Measurements from ENCODE around the gene TMEM184B.

Gene TMEM184B

DNA sequence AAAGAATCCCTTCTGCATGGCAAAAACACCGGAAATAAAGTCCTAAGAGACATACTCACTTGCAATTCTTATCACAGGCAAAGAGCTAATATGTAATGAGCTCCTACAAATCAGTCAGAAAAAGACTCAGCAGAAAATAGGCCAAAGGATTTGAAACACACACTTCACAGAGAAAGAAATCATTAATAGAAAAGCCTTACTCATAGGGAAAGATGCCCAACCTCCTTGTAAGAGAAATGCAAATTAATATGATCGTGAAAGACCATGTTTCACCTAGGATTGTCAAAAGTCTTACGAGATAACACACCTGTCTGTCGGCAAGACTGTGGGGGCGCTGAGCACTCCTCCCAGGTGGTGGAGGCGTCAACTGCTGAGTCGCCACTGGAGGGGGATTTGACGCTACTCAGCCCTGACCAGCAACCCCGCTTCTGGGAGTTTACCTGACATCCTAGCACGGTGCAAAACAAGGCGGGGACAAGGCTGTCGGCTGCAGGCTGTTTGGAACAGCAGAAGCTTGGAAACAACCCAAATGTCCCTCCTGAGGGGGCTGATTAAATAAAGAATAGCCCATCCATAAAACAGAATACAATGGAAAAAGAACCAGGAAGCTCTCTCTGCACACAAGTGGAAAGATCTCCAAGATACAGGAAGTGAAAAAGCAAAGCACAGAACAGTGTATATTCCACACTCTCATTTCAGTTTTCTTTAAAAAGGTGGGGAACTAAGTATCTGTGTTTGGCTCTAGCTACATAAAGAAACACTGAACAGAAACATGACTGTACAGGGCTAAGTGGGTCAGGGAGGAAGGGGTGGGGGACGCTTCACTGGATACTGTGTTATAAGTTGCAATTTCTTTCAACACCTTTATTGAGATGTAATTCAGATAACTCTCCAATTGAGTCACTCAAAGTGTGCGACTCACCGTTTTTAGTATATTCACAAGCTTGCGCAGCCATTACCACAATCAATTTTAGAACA, 33.0 kb upstream of the TMEM184B start:
- DNase-seq, result peak; percentile 33

DNA sequence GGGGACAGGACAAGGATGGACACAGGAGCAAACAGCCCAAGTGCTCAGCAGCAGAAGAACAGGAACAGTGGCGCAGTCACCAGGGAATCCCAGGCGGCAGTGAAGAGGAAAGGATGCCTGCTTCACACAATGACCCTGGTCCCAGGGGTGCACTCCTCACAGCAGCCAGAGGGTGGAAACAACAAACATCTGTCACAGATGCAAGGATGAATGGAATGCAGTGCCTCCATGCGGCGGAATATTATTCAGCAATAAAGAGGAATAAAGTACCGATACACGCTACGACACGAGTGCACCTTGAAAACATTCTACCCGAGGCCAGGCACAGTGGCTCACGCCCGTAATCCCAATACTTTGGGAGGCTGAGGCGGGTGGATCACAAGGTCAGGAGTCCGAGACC, 31.7 kb upstream of the TMEM184B start:
- DNase-seq, result no peak

DNA sequence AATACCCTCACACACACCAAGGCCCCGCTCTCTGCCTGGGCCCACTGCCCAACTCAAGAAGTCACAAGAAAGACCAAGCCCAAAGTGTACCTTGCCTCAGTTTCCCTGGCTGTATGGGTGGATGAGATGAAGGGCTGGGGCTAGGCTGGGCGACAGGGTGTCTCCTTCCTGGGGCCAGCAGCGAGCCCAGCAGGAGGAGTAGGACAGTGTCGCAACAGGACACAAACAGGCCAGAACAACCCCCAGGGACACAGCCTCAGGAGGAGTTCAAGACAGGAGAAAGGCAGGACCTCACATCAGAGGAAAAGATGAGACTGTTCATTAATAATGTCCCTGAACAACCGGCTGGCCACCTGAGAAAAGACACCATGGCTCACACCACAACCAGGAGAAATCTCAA, 31.2 kb upstream of the TMEM184B start:
- no peak for DNase-seq

DNA sequence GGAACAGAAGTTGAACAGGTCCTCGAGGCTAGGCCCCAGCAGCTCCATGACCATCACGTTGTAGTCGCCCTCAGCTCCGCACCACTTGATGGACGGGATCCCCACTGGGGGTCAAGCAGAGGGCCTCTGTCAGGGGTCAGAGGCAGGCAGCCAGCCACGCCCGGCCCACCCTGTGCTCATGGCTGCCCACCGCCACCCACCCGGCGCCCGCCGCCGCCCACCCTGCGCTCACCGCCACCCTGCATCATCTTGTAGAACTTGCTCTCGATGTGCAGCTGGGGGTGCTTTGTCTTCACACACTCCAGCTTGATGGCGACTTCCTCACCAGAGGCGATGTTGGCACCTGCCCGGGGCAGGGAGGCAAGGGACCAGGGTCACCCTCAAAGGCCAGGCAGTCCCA, 30.1 kb upstream of the TMEM184B start:
- DNase-seq, result no peak

DNA sequence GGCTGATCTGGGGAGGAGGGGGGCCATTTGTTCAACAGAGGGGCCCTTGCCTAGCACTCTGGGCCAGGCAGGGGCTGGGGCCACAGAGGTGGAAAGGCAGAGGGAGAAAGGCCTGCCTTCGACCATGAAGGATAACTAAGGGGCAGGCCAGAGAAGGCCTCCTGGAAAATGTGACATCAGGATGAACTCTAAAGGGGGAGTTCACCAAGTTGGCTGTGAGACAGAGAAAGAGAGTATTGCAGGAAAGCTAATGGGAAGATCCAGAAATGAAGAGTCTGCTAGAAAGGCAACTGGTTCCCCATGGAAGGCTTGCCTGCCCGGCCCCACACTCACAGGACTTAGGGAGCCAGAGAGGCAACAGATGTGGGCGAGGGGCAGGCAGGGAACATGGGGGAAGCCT, 28.1 kb upstream of the TMEM184B start:
- DNase-seq, result no peak

DNA sequence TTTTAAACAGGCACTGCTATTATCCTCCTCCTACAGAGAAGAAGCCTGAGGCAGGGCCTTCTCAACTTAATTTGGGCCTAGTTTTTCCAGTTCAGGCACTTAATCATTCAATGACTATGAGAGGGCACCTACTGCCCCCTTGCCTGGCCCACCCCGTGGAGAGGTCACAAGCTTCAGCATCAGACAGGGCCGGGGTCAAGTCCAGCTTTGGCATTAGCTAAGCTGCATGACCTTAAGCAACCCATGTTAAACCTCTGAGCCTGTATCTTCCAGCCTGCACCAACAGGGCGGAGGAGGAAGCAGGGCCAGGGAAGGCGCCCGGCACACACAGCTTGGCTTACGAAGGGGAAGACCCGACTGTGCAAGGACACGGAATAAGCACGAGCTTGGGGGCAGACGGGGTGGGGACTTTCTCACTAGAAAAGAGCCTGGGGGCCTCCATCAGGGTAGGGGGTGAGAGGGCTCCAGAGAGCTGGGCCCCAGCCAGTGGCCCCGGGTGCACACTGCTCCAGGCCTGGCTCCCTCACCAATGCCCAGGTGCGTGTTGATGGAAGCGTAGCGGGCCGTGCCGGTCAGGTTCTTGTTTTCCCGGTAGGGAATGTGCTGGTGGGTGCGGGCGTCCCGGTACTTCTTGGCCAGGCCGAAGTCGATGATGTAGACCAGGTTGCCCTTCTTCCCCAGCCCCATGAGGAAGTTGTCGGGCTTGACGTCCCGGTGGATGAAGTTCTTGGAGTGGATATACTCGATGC, 27.6 kb upstream of the TMEM184B start:
- no peak for DNase-seq

DNA sequence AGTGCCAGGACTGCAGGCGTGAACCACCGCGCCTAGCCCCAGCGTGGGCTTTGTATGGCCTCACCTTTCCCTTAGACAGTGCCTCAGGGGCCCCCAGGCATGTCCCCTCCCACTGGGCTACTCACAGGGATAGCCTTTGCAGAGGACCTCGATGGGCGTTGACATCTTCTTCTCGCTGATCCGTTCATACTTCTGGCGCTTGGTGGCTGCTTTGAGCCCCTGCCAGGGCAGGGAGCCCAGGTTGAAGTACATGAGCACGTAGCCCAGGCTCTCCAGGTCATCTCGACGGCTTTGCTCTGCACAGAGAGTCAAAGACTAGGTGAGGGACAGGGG, 26.9 kb upstream of the TMEM184B start:
- DNase-seq, result no peak

DNA sequence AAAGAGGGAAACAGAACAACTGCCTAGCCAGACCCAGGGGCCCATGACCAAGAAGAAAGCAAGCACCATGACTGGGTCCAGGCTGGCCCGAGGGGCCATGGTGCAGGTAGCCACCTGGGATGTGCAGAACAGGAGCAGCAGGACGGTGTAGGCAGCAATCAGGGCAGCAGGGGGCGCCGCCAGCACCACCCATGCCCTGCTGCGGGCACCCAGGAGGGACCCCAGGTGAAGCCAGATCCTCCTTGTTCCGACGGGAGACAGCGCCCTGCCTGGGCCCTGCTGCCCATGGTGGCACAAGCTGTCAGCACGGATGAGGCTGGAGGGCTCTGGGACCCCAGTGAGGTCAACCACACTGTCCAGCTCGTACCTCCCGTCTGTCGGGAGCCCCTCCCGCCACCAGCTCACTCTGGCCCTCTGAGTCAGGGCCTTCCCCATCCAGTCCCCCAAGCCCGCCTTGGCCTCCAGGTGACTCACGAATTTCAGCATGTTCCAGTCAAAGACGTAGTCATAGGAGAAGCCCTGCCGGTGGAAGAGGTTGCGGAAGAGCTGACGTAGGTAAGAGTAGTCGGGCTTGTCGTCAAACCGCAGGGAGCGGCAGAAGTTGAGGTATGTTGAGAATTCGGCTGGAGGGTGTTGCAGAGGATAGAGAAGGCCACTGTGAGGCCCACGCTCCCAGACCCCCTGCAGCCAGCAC, 25.6 kb upstream of the TMEM184B start:
- DNase-seq, result peak; percentile 98

DNA sequence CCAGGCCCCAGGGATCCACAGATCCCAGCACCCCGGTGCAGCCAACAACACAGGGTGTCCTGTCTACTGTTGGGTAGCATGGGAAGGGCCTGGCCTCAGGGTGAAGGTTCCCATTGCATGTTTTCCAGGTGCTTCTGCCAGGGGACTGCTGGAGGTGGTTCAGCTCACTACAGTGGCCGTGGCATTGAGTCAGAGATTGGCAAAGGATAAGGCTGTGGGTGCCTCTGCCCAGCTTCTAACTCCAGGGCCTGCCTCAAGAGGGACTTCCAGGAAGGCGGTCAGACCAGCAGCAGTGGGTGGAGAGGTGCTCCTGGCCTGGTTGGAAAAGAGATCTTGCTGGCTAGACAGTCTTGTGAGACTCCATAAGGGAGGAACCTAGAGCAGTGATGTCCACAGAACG, 23.6 kb upstream of the TMEM184B start:
- no peak for DNase-seq

DNA sequence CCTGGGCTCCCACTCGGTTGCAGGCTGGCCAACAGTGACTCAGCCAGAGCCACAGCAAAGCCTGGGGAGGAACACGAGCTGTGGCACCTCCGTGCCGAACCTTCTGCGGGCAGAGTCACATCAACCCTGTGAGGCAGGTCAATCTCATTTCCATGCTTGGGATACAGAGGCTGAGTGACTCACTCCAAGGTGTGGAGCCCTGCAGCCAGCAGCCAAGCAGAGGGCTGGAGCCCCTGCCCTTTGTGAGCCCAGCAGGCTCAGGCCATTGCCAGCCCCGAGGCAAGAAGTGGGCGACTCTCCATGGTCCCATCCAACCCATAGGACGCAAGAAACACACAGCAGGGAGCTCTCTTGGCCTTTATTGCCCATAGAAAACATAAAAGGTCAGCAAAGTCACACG, 23.1 kb upstream of the TMEM184B start:
- DNase-seq, result no peak

DNA sequence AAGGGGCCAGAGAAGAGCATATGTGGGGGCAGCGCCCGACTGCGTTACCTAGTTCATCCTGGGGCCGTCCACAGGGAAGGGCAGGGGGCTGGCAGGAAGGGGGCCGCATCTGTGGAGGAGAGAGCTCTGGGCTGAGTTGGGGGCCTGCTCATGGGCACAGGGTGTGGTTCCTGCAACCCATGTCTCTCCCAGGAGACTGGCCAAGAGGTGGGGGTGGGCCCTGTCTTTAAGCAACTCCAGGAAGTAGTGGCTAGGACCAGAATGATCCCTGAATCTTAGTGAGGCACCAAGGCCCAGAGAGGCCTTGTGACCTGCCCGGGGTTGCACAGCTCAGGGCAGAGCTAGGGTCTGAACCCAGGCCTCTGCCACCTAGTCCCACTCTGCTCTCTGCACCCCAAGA, 22.5 kb upstream of the TMEM184B start:
- no peak for DNase-seq

DNA sequence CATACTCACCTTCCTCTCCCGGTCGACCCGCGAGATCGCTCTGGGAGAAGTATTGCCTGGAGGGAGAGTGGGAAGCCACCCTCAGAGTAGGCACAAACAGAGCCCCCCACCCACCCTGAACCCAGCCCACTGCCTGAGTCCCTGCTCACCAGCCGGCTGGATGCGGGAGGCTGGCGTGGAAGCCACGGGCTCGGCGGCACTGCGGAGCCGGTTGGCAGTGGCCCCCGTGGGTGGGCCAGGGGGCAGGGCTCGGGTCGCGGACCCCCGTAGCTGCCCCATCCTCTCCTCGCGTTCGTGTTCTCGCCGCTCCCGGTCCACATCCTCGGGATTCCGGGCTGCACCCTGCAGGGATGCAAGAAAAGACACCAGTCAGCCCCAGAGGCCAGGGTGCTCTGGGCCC, 21.4 kb upstream of the TMEM184B start:
- no peak for DNase-seq

DNA sequence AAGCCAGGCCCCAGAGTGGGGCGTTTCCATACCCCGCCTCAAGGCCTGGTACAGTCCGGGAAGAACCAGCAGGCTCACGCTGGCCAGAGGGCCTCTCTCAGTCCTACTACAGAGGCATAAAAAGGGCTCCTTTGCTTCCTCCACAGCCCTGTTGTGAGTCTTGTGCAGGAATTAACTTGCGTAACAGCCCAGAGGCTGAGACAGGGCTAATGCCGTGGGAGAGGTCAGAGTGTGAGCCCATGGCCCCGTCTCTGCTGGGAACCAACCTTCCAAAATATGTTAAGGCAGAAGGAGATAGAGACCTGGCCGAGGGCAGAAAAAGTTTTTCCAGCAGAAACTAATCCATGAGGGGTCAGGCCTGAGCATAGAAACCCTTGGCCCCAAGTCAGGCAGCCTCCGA, 19.9 kb upstream of the TMEM184B start:
- DNase-seq, result no peak

DNA sequence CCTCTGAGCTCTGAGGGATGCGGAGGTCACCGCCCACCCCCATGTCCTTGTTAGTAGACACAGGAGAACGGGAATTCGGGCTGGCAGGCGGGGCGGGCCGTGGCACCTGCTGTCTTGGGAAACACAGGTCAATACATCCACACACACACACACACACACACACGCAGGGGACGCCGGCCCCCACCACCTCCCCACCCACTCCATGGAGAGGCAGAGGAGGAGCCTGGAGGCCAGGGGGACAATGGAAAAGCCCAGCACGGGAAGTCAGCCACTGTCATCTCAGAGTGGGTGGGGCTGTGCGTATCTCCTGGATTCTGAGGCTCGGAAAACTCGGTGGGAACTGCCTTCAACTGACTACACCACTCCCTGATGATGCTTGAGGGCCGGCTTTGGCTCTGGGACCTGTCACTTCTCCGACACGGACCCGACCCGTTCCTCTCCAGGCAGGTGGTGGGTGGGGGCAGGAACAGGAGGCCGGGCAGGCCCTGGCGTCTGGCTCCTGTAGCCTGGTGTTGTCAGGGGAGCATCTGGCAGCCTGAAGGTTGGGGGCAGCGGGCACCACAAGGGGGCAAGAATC, 18.5 kb upstream of the TMEM184B start:
- no peak for DNase-seq

DNA sequence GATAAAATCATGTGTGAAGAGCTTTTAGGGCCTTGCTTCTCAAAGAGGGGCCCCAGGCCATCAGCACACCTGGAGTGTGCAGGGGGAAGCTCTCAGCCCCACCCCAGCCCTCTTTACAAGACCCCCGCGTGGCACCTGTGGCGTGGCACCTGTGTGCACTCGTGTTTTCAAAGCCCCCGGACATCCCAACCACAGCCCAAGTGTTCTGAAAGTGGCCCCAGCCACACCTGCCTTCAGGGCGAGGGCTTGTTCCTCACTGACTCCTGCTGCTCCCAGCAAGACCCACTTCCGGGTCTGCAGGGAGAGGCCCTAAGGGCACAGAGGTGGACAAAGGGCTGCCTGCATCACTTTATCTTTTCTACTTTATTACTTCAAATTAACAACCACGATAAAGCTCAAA, 17.5 kb upstream of the TMEM184B start:
- no peak for DNase-seq

DNA sequence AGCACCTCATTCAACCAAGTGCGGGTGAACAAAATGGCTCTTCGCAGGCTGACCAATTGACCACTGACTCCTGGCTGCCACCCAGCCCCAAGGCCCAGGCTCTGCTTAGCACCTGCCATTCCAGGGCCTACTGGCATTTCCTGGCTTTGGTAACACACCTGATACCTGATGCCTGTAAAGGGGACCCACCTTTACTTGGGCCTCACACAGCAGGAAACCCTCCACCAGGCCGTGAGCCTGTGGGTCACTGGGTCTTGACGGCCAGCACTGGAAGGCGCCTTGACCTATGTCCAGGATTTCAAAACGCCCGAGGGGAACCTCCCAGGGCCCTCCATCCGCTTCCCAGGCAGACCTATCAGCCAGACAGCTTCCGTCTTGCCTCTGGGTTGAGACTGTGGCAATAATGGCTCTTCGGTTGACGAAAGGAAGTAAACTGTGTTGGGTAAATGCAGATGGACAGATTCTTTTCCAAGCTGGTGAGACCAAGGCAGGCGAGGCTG, 16.8 kb upstream of the TMEM184B start:
- no peak for DNase-seq

DNA sequence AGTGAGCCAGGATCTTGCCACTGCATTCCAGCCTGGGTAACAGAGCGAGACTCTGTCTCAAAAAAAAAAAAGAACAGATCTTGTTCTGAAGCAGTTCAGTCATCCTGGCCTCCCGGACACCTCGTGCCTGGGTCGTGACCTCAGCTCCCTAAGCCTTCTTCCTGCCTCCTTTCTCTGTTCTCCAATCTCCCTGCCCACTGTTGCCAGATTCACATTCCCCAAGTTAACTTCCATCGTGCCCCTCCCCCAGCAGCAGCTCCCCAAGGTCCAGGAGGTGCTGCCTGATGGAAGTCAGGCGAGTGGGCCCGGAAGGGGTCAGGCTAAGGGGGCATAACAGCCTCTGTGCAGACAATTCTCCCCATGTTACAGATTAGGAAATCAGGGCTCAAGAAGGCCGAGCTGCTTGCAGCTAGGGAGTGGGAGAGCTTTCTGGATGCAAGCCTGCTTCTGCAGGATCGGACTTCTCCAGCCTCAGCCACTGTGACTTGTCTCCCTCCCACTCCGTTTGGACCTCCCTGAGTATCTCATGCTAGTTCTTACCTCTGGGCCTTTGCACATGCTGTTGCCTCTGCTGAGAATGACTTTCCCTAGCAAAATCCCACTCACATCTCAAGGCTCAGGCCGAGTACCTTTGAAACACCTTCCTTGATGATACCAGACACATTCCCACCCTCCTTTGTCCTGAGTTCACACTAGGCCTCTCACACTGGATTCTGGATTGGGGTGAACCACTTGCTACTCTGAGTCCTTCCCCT, 14.3 kb upstream of the TMEM184B start:
- no peak for DNase-seq

DNA sequence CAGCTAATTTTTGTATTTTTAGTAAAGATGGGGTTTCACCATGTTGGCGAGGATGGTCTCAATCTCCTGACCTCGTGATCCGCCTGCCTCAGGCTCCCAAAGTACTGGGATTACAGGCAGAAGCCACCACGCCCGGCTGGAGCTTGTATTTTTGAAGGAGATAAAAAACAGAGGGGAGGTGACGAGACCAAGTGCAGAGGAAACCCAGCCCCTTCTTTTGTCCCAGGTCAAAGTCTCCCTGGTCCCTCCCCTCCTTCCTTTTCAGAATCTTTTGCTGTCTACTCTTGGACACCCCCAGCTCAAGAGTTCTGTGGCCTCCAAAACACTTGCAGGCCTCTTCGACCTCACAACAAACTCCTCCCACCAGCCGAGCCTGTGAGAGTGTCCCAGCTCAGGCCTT, 12.2 kb upstream of the TMEM184B start:
- no peak for DNase-seq

DNA sequence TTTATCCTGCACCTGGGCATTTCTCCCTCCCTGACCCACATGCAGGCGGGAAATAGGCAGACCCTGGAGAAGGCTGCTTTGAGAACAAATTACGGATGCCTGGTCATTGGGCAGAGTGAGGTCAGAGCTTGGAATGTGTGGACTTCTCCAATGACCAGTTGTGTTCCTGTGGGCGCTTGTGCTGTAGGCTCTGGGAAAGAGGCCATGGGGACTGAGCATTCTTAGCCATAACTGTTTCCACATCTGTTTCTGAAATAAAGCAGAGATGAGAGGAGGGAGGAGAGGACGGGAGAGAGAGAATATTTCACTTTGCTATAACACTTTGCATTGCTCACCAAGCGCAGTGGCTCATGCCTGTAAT, 11.2 kb upstream of the TMEM184B start:
- peak; percentile 93 for DNase-seq

DNA sequence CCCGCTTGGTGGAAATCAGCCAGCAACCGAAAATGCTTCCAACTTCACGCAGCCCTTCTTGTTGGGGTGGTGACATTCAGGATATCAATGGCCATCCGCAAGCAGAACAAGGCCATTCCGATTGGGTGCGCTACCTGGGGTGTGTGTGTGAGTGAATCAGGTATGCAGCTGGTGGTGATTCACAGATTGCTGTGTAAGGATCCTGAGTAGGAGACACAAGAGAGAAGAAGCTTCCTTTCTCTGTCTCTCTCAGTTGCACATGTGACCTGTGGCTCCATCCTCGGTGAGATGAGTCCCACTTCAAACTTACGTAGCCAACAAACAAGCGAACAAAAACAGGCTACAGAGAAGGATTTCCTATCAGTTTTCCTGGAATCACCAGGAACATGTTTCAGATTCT, 9.6 kb upstream of the TMEM184B start:
- no peak for DNase-seq

DNA sequence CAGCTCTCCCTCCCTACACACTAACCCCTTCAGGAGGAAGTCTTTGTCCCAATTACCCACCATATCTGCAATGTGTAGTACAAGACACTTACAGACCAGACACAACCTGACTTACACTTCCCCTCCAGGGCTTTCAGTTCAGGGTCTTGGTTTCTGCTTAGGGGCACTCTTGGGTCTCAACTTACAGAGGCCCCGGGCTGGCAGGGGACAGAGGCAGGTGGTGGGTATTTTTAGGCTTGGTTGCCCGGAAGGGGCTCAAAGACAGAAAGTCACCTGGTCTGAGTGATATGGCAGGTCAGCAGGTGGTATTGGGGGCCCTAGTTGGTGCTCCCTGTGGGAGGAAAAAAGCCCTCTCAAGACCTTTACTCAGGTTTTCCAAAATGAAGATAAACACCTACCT, 3.4 kb upstream of the TMEM184B start:
- DNase-seq, result no peak

DNA sequence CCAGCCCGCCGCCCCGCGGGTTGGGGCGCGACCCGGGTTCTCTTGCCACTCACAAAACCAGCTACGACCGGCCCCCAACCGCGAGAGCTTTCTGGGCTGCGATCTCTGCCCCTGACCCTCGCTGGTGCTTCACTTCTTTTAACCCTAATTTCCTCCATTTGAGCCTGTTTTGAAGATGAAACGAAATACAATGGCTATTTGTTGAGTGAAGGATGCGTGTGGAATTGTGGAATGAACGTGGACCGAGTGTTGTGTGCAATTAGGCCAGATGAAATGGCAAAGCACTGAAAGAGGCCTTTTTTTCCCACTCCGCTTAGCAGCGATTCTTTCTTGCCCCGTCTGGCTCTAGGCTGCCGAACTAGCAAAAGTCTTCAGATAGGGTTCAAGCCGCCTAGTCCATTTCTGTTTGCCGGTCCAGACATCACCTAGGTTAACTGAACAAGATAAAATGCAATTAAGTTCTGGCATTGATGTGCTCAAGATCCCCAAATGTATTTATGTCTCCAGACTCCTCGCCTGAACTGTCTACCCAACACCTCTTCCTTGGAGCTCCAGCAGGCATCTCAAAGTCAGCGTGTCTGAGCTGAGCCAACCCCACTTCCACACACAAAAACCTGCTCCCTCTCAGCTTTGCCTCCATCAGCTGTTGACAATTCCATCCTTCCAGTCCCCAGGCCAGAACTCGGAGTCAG, 471 bp upstream of the TMEM184B start:
- DNase-seq, result no peak
